Activated CD4-positive, alpha-beta memory T cell treated with anti-CD3 and anti-CD28 coated beads, Interleukin-2, amount 10 ng/mL, durations not matched to agents 7 days and 5 days (primary cell): ENCODE data around the gene APPBP2. TPM values are rescaled to one million over a fixed set of nuclear protein-coding genes. Genes with fewer than 3 reads are reported as not detected.

Experiments used
- CTCF ChIA-PET: fragments of 350-600 bp; sonication (Branson Sonifier 250); formaldehyde crosslinking; loops from one replicate; lab custom pipeline; 2021; ENCODE audit warnings: antibody characterized with exemption, inconsistent platforms; lab: Charles Lee
- POLR2A ChIA-PET: fragments of 350-600 bp; sonication (Branson Sonifier 250); formaldehyde crosslinking; loops from one replicate; lab custom pipeline; 2021; ENCODE audit warnings: antibody characterized with exemption; lab: Charles Lee
- DNase-seq: peaks from one replicate; pipeline ENCODE4 v3.0.0-alpha.2; 2020
- H3K27ac Mint-ChIP-seq: one replicate; pipeline ENCODE4 v1.8.0; 2021; ENCODE audit warnings: mild to moderate bottlenecking, mixed read lengths
- H3K27me3 Mint-ChIP-seq: one replicate; pipeline ENCODE4 v1.8.0; 2021; ENCODE audit warnings: mixed read lengths
- H3K36me3 Mint-ChIP-seq: one replicate; pipeline ENCODE4 v1.8.0; 2021; ENCODE audit warnings: low read depth, mixed read lengths
- H3K4me1 Mint-ChIP-seq: one replicate; pipeline ENCODE4 v1.8.0; 2021; ENCODE audit warnings: mixed read lengths
- H3K4me3 Mint-ChIP-seq: one replicate; pipeline ENCODE4 v1.8.0; 2021; ENCODE audit warnings: mild to moderate bottlenecking, mixed read lengths
- H3K9me3 Mint-ChIP-seq: one replicate; pipeline ENCODE4 v1.8.0; 2021; ENCODE audit warnings: mixed read lengths
- total RNA-seq, 2 experiments: library from RNA; stranded (reverse); gene quantifications; one replicate each; pipeline ENCODE4 v1.2.3, GENCODE V29; 2021

APPBP2 gene
- total RNA-seq, 2 experiments from 2014 or later: 34.9 to 36.0 TPM

DNA sequence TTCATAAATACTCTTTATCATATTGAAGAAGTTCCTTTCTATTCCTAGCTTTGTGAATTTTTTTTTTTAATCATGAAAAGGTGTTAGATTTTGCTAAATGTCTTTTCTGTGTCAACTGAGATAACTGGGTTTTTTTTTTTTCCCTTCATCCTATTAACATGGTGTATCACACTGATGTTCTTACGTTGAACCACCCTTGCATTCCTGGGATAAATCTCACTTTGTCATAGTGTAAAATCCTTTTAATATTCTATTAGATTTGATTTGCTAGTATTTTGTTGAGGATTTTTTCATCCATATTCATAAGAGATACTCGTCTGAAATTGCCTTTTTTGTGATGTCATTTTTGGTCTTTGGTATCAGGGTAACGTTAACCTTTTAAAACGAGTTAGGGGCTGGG, 54.6 kb downstream of the APPBP2 start:
- Mint-ChIP-seq H3K36me3 (peaks cover 39% of the 10 kb centered on the region), H3K4me1 (peaks cover 11% of the 10 kb centered on the region), H3K27me3 (no peaks in the 10 kb centered on the region), H3K9me3 (no peaks in the 10 kb centered on the region), H3K27ac (no peak overlapping the region), H3K4me3 (no peak overlapping the region)
- no peak for DNase-seq
- POLR2A ChIA-PET: interaction anchor here (0.6 to 0.7 kb wide), 2 partner anchors 8 to 719 kb away, joined by 3 read pairs; no protein-coding TSS in a partner anchor
- CTCF ChIA-PET: no interaction called here

DNA sequence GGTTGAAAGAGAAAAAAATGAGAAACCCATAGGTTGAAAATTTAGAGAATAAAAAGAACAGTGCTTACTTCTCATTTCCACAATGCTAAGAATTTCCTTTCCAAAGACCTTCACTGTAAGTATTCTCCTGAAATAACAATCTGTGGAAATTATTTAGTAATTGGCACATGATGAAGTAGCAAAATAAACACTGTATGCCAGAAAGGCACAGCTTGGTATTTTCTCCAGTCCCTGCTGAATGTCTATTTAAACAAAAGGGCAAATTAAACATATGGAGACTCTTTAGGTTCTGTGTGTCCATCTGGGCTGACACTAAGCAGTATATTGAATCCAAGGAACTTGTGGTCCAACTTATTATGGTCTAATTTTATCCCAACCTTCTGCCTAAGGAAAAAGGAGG, 57.7 kb downstream of the APPBP2 start:
- Mint-ChIP-seq H3K27me3 (no peaks in the 10 kb centered on the region), H3K4me3 (no peak overlapping the region), H3K36me3 (peaks cover 42% of the 10 kb centered on the region), H3K9me3 (no peaks in the 10 kb centered on the region), H3K4me1 (peaks cover 11% of the 10 kb centered on the region), H3K27ac (no peak overlapping the region)
- ChIA-PET POLR2A (no interaction called here), CTCF (no interaction called here)
- no peak for DNase-seq

DNA sequence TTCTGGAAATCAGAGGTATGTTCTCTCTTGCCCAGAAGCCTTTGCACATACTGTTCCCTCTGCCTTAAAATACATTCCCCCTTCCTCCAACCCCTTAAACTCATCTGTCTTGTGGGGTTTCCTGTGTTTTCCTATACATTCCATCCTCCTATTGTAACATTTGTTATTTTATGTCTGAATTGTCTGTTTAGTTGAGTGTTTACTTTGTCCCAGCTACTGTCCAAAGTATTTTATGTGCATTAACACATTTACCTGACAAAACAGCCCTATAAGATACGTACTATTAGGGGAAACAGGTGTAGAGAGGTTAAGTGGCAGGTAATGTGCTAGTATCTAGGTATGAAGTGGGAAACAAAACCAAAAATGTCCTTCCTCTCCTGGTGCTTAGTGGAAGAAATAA, 61.7 kb downstream of the APPBP2 start:
- Mint-ChIP-seq H3K27ac (no peak overlapping the region), H3K36me3 (peaks cover 26% of the 10 kb centered on the region), H3K27me3 (no peaks in the 10 kb centered on the region), H3K4me1 (no peaks in the 10 kb centered on the region), H3K9me3 (no peaks in the 10 kb centered on the region), H3K4me3 (no peak overlapping the region)
- CTCF ChIA-PET: no interaction called here
- POLR2A ChIA-PET: no interaction called here
- no peak for DNase-seq

DNA sequence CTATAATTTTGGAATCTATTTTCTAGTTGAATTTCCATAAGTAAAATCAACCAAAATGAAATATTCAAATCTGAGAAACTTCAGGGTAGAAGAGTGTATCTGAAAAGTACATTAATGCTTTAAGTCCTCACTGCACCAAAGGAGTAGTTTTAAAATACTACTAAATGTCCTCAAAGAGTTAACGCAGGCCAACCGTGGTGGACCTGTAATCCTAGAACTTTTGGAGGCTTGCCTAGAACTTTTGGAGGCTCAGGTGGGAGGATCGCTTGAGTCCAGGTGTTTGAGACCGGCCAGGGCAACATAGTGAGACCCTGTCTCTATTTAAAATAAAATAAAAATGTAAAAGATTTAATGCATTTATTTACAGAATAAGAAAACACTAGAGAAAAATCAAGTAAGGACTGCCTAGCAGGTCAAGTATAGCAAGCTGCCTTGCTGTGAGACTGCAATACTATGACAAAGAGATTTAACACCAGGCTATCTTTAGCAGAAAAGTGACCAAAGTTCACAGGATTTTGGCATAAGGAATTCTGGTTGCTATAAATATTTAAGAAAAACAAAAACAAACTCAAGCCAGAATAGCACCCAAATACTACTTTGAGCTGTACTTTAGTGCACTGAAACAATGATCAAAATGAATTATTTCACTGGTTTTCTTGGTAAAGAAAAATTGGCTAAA, 62.7 kb downstream of the APPBP2 start:
- Mint-ChIP-seq H3K9me3 (no peaks in the 10 kb centered on the region), H3K4me1 (no peaks in the 10 kb centered on the region), H3K36me3 (peaks cover 34% of the 10 kb centered on the region), H3K27ac (no peak overlapping the region), H3K4me3 (no peak overlapping the region), H3K27me3 (no peaks in the 10 kb centered on the region)
- DNase-seq: no peak
- CTCF ChIA-PET: no interaction called here
- POLR2A ChIA-PET: no interaction called here

DNA sequence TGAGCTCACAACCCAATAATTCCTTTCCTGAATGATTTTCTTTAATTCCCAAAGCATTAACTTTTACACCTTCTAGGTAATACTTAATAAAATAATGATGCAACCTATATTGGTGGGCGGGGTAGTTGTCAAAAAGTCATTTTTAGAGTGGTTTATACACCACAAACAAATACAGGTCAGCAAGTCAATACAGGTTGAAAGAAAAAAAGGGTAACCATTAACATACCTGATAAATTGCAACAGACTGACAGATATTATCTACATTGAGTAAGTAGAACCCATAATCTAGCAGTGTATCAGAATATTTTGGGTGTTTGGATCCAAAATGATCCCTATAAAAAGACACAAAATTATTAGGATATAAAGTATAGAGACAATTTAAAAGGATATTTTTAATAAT, 64.5 kb downstream of the APPBP2 start:
- no peak overlapping the region for H3K4me3 Mint-ChIP-seq
- ChIA-PET POLR2A (no interaction called here), CTCF (no interaction called here)
- no peaks in the 10 kb centered on the region for H3K4me1 Mint-ChIP-seq
- no peak for DNase-seq
- peaks cover 45% of the 10 kb centered on the region for H3K36me3 Mint-ChIP-seq
- H3K27ac Mint-ChIP-seq: no peak overlapping the region
- H3K9me3 Mint-ChIP-seq: peaks cover 3% of the 10 kb centered on the region
- H3K27me3 Mint-ChIP-seq: no peaks in the 10 kb centered on the region

DNA sequence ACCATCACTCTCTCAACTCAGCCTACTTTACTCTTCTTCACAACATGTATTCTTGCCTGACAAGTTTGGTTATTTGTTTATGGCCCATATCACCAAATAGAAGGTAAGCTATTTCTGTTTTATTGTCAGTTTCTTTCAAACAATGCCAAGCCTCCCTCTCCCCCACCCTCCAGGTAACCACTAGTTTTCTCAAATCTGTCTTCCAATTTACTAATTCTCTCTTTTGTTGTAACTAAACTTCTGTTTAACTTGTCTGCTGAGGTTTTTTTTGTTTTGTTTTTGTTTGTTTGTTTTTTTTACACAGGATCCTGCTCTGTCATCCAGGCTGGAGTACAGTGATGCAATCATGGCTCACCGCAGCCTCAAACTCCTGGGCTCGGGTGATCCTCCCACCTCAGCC, 68.9 kb downstream of the APPBP2 start:
- ChIA-PET POLR2A (no interaction called here), CTCF (no interaction called here)
- no peaks in the 10 kb centered on the region for H3K4me1 Mint-ChIP-seq
- no peak for DNase-seq
- no peak overlapping the region for H3K4me3 Mint-ChIP-seq
- H3K27ac Mint-ChIP-seq: no peak overlapping the region
- peaks cover 41% of the 10 kb centered on the region for H3K36me3 Mint-ChIP-seq
- H3K9me3 Mint-ChIP-seq: peaks cover 3% of the 10 kb centered on the region
- no peaks in the 10 kb centered on the region for H3K27me3 Mint-ChIP-seq

DNA sequence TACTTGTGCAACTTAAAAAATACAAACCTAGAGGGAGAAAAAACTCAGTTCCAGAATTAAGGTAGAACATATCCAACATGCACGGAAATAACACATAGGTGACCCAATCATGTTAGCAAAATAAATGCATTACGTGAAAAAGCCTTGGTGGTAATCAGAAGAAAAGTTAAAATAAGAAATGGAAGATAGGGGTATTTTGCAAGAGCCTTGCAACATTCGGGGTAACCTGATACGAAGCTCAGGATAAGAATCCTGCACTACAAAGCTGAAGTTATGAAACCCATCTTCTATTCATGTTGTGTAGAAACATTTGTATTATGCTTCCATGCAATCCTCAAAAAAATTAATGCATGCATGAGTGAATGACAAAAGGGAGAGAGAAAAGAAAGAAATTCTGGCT, 70.7 kb downstream of the APPBP2 start:
- Mint-ChIP-seq H3K4me1 (no peaks in the 10 kb centered on the region), H3K9me3 (peaks cover 3% of the 10 kb centered on the region), H3K4me3 (no peak overlapping the region), H3K27ac (no peak overlapping the region), H3K27me3 (no peaks in the 10 kb centered on the region), H3K36me3 (peaks cover 39% of the 10 kb centered on the region)
- CTCF ChIA-PET: interaction anchor here (0.6 kb wide), 1 partner anchor 14 kb away, joined by 3 read pairs; no protein-coding TSS in a partner anchor
- POLR2A ChIA-PET: no interaction called here
- no peak for DNase-seq

DNA sequence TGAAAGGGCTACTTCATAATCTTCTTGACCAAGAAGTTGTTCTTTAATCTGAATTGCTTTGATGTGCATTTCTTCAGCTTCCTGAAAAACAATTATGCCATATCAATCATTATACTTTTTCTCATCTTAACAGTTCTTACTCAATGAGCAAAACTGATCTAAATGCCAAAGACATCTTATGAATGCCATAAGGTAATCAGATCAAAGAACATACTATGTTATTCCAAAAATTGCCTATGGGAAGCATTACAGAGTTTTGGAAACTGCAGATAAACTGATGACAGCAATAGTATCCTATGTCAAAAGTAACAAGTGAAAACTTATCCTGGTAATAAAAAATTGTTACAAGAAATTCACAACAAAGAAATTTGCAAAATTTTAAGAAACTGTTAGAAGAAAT, 74.1 kb downstream of the APPBP2 start:
- ChIA-PET POLR2A (no interaction called here), CTCF (no interaction called here)
- Mint-ChIP-seq H3K4me1 (no peaks in the 10 kb centered on the region), H3K36me3 (peaks cover 30% of the 10 kb centered on the region), H3K4me3 (no peak overlapping the region), H3K9me3 (peaks cover under 1% of the 10 kb centered on the region), H3K27me3 (no peaks in the 10 kb centered on the region), H3K27ac (no peak overlapping the region)
- no peak for DNase-seq

DNA sequence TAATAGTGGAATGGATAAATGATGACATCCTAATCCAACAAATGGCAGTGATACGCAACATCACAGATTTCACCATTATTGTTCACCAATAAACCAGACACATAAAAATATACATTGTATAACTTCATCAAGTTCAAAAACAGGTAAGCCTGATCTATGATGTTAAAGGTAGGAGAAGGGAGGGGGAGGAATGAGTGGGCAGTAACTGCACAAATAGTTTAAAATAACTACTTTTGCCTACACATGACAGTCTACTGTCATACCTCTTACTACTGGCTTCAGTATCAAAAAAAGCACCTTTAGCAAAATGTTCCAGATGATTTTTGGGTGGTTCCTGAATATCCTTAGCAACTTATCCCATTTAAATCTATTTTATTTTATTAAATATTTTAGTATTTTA, 75.0 kb downstream of the APPBP2 start:
- no peak for DNase-seq
- Mint-ChIP-seq H3K36me3 (peaks cover 27% of the 10 kb centered on the region), H3K4me1 (no peaks in the 10 kb centered on the region), H3K9me3 (no peaks in the 10 kb centered on the region), H3K27ac (no peak overlapping the region), H3K4me3 (no peak overlapping the region), H3K27me3 (no peaks in the 10 kb centered on the region)
- POLR2A ChIA-PET: no interaction called here
- CTCF ChIA-PET: no interaction called here

DNA sequence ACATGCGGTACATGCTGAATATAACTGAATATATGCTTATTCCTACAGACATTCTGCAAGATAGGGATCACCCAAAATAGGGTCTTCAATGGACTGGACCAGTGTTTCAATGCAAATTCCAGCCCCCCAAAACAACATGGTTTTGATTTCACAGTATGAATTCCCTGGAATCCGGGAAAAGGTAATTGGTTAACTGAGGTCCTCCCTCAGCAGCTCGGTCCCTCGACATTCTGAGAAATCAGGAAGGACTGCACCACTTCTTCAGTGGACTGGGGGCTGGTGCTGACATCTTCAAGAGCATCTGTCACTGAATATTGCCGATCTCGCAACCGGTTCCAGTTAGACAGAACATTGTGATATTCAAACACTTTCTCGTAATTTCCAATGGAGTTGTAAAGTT, 78.7 kb downstream of the APPBP2 start:
- Mint-ChIP-seq H3K27me3 (no peaks in the 10 kb centered on the region), H3K4me3 (no peak overlapping the region), H3K9me3 (no peaks in the 10 kb centered on the region), H3K27ac (no peak overlapping the region), H3K36me3 (peaks cover 22% of the 10 kb centered on the region), H3K4me1 (no peaks in the 10 kb centered on the region)
- DNase-seq: no peak
- CTCF ChIA-PET: no interaction called here
- POLR2A ChIA-PET: no interaction called here

DNA sequence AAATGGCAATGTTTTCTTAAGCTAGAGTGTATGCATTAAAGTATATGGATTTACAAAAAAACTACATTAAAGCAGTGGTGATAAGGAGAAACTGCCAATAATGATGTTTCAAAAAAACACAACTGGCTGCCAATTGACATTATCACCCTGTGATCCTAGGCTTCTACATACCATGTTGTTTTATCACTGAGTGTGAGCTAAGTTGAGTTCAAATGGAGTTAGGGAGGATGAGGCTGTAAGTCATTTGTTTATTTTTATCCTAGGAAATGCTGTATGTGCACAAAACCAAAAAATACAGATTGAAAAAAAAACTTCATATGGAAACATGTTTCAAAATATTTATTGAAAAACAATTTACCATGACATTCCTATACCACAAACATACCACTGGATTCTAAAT, 80.9 kb downstream of the APPBP2 start:
- no peak overlapping the region for H3K4me3 Mint-ChIP-seq
- H3K9me3 Mint-ChIP-seq: no peaks in the 10 kb centered on the region
- ChIA-PET CTCF (no interaction called here), POLR2A (no interaction called here)
- no peak for DNase-seq
- H3K36me3 Mint-ChIP-seq: peaks cover 17% of the 10 kb centered on the region
- no peak overlapping the region for H3K27ac Mint-ChIP-seq
- H3K4me1 Mint-ChIP-seq: no peaks in the 10 kb centered on the region
- no peaks in the 10 kb centered on the region for H3K27me3 Mint-ChIP-seq

DNA sequence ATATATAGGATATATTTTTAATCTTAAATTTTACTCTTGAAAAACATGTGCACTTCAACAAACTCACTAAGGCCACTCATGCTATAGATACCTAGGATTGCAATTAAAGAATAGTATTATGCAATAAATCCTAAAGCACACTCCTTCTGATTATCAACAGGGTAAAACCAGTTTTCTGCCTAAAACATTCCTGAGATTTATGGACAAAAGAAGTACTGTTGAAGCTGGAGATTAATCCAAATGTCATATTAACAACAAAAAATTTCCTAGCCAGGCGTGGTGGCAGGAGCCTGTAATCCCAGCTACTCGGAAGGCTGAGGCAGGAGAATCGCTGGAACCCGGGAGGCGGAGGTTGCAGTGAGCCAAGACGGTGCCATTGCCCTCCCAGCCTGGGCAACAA, 82.3 kb downstream of the APPBP2 start:
- no peak overlapping the region for H3K4me3 Mint-ChIP-seq
- no peaks in the 10 kb centered on the region for H3K9me3 Mint-ChIP-seq
- peaks cover 2% of the 10 kb centered on the region for H3K4me1 Mint-ChIP-seq
- no peaks in the 10 kb centered on the region for H3K27me3 Mint-ChIP-seq
- CTCF ChIA-PET: interaction anchor here (0.7 kb wide), 1 partner anchor 147 kb away, joined by 3 read pairs; no protein-coding TSS in a partner anchor
- POLR2A ChIA-PET: no interaction called here
- no peak overlapping the region for H3K27ac Mint-ChIP-seq
- no peak for DNase-seq
- H3K36me3 Mint-ChIP-seq: peaks cover 16% of the 10 kb centered on the region

DNA sequence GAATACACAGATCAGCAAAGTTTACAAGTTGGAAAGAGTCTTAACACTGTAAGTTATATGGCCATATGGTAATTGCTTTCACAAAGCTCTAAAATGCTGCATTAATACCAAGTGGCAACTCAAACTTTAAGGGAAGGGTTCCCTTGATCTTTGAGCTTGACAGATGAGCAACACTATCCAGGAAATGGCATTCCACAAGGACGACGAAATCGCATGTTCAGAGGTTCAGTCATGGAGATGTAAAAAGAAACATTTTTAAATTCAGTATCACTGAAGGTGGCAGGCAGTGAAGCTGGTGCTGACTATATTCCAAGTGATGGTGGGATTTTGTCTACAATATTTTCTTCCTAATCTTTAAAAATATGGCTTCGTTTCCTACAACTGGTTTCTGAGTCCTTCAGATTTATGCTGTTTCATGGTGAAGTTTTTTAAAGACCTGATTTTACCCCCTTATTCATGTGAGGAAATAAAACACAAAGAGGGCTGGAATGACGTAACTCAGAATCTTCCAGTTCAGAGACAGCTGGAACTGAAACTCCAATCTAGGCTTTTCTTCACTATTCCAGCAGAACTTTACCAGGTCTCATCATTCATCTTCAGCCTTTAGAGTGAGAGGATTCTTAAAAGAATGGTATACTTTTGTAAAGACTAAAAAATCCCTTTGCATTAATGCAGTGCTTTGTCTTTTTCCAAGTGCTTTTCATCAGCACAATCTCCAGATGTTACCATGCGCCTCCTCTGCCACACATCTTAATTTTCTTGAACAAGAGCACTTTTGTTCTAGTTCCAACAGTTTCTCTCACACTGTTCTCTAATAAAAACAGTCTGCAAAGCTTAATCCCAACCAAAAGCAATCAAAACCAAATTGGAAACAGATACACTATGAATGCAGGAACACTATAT, 83.5 kb downstream of the APPBP2 start:
- POLR2A ChIA-PET: no interaction called here
- DNase-seq: no peak
- H3K36me3 Mint-ChIP-seq: peaks cover 8% of the 10 kb centered on the region
- peaks cover 4% of the 10 kb centered on the region for H3K4me1 Mint-ChIP-seq
- no peak overlapping the region for H3K4me3 Mint-ChIP-seq
- H3K27ac Mint-ChIP-seq: no peak overlapping the region
- CTCF ChIA-PET: no interaction called here
- no peaks in the 10 kb centered on the region for H3K9me3 Mint-ChIP-seq
- no peaks in the 10 kb centered on the region for H3K27me3 Mint-ChIP-seq
